GM21619 (cell line): Measurements from ENCODE around the gene KCTD20.
"Not testable (repeated sequence)": the region's sequence is repeated elsewhere in the genome, so short reads cannot be mapped to it uniquely, and the experiment has no call there.

ENCODE experiments used
- ATAC-seq: cut with Tn5 transposase; IDR thresholded peaks from one replicate; pipeline ENCODE4 v1.9.1; 2021; ENCODE audit not compliant: unreplicated experiment

The KCTD20 gene

GRCh38 chr6:36443471-36444428 lies 950 bp downstream of the KCTD20 start:
- ATAC-seq: no peak

- no peak for ATAC-seq
These were observed 1.7 kb downstream of the KCTD20 start for GRCh38 chr6:36444470-36444869.

GRCh38 chr6:36445621-36446020 lies 2.8 kb downstream of the KCTD20 start:
- no peak for ATAC-seq

- ATAC-seq: not testable (repeated sequence)
These were observed 6.4 kb downstream of the KCTD20 start for GRCh38 chr6:36449173-36449572.

GRCh38 chr6:36452897-36453296 lies 10.1 kb downstream of the KCTD20 start:
- ATAC-seq: not testable (repeated sequence)

GRCh38 chr6:36455486-36456027 lies 12.8 kb downstream of the KCTD20 start:
- no peak for ATAC-seq

GRCh38 chr6:36459501-36459900 lies 16.7 kb downstream of the KCTD20 start:
- ATAC-seq: no peak

- no peak for ATAC-seq
These were observed 18.1 kb downstream of the KCTD20 start for GRCh38 chr6:36460916-36461315.

- ATAC-seq: no peak
These were observed 18.8 kb downstream of the KCTD20 start for GRCh38 chr6:36461646-36462045.

GRCh38 chr6:36463676-36464075 lies 20.9 kb downstream of the KCTD20 start:
- ATAC-seq: no peak

- ATAC-seq: no peak
These were observed 21.4 kb downstream of the KCTD20 start for GRCh38 chr6:36464233-36464632.

- ATAC-seq: no peak
These were observed 24.8 kb downstream of the KCTD20 start for GRCh38 chr6:36467625-36468024.

- no peak for ATAC-seq
These were observed 26.4 kb downstream of the KCTD20 start for GRCh38 chr6:36469148-36469661.

GRCh38 chr6:36469946-36470345 lies 27.1 kb downstream of the KCTD20 start:
- ATAC-seq: no peak

- no peak for ATAC-seq
These were observed 35.3 kb downstream of the KCTD20 start for GRCh38 chr6:36478051-36478526.

- ATAC-seq: no peak
These were observed 36.5 kb downstream of the KCTD20 start for GRCh38 chr6:36479256-36479655.

- ATAC-seq: not testable (repeated sequence)
These were observed 40.5 kb downstream of the KCTD20 start for GRCh38 chr6:36483326-36483725.

- no peak for ATAC-seq
These were observed 41.9 kb downstream of the KCTD20 start for GRCh38 chr6:36484736-36485135.

- no peak for ATAC-seq
These were observed 44.9 kb downstream of the KCTD20 start for GRCh38 chr6:36487698-36488097.

- no peak for ATAC-seq
These were observed 45.4 kb downstream of the KCTD20 start for GRCh38 chr6:36488221-36488620.

GRCh38 chr6:36489426-36489825 lies 46.6 kb downstream of the KCTD20 start:
- ATAC-seq: no peak

- ATAC-seq: no peak
These were observed 48.7 kb downstream of the KCTD20 start for GRCh38 chr6:36491378-36491965.
